ENCODE measurements around the gene MAP4K3.

The MAP4K3 gene

DNA sequence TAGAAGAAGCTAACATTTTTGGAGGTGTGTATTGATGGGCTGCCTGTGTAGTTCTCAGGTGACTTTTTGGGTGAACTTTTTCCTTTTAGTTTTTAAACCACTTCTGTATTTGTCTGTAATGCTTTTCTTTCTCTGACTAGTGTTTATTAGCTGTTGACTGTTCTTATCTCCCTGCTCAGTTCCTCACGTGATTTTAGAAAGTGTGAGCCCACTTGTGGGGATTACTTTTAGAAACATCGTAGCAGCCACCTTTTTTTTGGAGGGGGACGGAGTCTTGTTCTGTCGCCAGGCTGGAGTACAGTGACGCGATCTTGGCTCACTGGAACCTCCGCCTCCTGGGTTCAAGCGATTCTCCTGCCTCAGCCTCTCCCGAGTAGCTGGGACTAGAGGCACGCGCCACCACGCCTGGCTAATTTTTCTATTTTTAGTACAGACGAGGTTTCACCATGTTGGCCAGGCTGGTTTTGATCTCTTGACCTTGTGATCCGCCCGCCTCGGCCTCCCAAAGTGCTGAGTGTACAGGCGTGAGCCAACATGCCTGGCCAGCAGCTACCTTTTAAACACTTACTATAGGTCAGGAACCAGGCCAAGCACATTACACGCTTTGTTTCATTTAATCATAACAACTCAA is 184.1 kb downstream of the MAP4K3 start:
- TF ChIP-seq SIN3A (IDR thresholded peaks at IDR 0.05; ENCODE audit: borderline replicate concordance, insufficient read depth, low read length) (no peak), POLR2AphosphoS5 (IDR thresholded peaks at IDR 0.05; ENCODE audit: low read depth, low read length) (no peak)

DNA sequence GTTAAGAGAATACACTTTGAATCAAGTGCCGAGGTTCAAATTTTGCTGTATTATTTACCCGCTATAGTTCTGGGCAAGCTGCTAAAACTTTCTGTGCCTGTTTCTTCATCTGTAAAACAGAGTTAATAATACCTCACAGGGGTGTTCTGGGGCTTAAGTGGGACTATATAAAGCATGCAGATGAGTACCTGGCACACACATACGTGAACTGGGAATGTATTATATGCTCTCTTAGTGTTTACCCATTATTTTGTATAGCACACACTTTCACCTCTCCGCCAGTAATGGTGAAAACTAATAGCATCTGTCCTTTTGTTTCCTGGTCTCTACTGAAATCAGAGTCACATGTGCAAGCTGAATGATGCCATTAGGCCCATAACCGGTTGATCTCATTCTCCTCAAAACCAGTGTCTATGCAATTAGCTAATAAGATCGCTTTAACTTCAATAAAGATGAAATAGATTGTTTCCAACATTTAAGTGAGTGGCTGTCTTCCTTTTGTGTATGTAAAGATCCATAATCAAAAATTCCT is 189.5 kb downstream of the MAP4K3 start:
- TF ChIP-seq POLR2AphosphoS5 (IDR thresholded peaks at IDR 0.05; ENCODE audit: low read depth, low read length) = 0 out of 2 replicates have a peak, but pooled peaks have one; percentile 29
- TF ChIP-seq FOXP2 (optimal IDR thresholded peaks at IDR 0.05; ENCODE audit: borderline replicate concordance, extremely low read depth, extremely low read length, insufficient read depth) = no peak

DNA sequence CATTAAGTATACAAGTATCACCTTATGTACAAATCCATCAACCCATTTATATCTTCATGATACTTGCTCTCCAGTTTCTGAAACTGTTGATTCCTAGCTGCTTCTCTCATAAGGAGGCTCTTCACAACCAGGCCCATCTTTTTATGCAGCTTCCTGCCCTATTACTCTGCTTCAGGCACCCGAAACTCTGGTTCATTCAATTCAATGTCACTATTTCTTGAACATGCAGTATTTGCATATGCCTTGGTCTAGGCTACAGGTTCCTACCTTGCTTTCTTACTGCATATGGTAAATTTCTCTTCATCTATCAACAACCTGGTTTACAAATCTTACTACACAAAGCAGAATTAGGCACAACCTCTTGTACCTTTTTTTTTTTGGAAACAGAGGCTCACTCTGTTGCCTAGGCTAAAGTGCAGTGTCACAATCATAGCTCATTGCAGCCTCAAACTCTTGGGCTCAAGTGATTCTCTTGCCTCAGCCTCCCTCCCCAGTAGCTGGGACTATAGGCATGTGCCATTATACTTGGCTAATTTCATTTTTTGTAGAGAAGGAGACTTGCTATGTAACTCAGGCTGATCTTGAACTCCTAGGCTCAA is 190.6 kb downstream of the MAP4K3 start:
- TF ChIP-seq POLR2AphosphoS5 (IDR thresholded peaks at IDR 0.05; ENCODE audit: low read depth, low read length) (no peak), TAF1 (IDR thresholded peaks at IDR 0.05; ENCODE audit: borderline replicate concordance, insufficient read depth, low read length) (no peak)

DNA sequence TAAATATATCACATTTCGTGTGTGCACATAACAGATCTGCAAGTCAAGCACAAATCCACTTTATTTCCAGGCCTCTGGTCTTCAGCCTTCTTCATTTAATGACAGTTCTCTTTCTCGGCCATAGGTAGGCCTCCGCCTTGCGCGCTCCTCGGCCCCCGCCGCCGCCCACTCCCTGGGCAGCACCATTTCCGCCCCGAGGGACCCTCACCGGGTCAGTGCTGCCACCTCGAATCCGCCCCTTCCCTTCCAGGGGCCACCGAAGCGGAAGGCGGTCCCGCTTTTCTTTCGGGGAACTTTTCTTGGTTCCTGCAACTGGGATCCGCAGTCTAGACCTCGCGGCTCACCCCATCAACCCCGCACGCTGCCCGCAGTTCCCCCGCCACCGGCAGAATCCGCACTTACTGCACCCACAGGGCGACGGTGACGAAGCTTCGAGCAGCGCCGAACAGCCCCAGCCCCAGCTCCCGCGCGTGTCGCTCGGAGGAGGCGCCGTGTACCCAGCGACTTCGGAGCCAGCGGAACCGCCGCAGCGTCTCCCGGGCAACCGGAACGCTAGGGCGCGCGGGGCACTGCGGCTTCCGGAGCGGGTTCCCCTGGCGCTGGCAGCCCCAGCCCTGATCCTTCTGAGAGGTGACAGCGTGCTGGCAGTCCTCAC is 193.5 kb downstream of the MAP4K3 start, which contains the start of gene CDKL4:
Gene CDKL4 (minus strand): TSS at position 502 of the 655 bp plus-strand sequence.
- TF ChIP-seq, protein P1, sequence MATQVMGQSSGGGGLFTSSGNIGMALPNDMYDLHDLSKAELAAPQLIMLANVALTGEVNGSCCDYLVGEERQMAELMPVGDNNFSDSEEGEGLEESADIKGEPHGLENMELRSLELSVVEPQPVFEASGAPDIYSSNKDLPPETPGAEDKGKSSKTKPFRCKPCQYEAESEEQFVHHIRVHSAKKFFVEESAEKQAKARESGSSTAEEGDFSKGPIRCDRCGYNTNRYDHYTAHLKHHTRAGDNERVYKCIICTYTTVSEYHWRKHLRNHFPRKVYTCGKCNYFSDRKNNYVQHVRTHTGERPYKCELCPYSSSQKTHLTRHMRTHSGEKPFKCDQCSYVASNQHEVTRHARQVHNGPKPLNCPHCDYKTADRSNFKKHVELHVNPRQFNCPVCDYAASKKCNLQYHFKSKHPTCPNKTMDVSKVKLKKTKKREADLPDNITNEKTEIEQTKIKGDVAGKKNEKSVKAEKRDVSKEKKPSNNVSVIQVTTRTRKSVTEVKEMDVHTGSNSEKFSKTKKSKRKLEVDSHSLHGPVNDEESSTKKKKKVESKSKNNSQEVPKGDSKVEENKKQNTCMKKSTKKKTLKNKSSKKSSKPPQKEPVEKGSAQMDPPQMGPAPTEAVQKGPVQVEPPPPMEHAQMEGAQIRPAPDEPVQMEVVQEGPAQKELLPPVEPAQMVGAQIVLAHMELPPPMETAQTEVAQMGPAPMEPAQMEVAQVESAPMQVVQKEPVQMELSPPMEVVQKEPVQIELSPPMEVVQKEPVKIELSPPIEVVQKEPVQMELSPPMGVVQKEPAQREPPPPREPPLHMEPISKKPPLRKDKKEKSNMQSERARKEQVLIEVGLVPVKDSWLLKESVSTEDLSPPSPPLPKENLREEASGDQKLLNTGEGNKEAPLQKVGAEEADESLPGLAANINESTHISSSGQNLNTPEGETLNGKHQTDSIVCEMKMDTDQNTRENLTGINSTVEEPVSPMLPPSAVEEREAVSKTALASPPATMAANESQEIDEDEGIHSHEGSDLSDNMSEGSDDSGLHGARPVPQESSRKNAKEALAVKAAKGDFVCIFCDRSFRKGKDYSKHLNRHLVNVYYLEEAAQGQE (IDR thresholded peaks at IDR 0.05; ENCODE audit: insufficient read depth in 1 of 2, low read depth in 2 of 2, low read length in 2 of 2) = no peak
- TF ChIP-seq FOXP2 (optimal IDR thresholded peaks at IDR 0.05; ENCODE audit: borderline replicate concordance, extremely low read depth, extremely low read length, insufficient read depth) (no peak), TAF1 (IDR thresholded peaks at IDR 0.05; ENCODE audit: borderline replicate concordance, insufficient read depth, low read length) (no peak), POLR2AphosphoS5 (IDR thresholded peaks at IDR 0.05; ENCODE audit: low read depth, low read length) (no peak), SIN3A (IDR thresholded peaks at IDR 0.05; ENCODE audit: borderline replicate concordance, insufficient read depth, low read length) (no peak)

DNA sequence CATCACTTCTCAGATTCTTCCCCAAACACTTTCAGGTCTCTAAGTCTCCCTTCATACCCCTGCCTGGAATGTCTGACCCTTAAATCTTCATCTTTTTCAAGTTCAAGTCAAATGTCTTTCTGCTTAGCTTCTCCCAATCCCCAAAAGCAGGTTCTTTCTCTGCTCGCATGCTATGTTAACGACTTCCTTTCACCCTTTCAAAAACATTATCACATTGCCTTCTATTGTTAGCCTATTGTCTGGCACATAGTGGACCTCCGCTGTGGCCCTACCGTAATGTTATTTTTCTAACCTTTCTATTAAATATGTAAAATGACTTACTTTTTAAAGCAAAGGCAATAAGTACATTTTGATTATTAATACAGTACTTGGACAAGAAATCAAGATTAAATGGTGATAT is 195.5 kb downstream of the MAP4K3 start:
- TF ChIP-seq SIN3A (IDR thresholded peaks at IDR 0.05; ENCODE audit: borderline replicate concordance, insufficient read depth, low read length) (no peak), TAF1 (IDR thresholded peaks at IDR 0.05; ENCODE audit: borderline replicate concordance, insufficient read depth, low read length) (no peak), FOXP2 (optimal IDR thresholded peaks at IDR 0.05; ENCODE audit: borderline replicate concordance, extremely low read depth, extremely low read length, insufficient read depth) (no peak), POLR2AphosphoS5 (IDR thresholded peaks at IDR 0.05; ENCODE audit: low read depth, low read length) (no peak)
- TF ChIP-seq, protein P1 (IDR thresholded peaks at IDR 0.05; ENCODE audit: insufficient read depth in 1 of 2, low read depth in 2 of 2, low read length in 2 of 2) = no peak

DNA sequence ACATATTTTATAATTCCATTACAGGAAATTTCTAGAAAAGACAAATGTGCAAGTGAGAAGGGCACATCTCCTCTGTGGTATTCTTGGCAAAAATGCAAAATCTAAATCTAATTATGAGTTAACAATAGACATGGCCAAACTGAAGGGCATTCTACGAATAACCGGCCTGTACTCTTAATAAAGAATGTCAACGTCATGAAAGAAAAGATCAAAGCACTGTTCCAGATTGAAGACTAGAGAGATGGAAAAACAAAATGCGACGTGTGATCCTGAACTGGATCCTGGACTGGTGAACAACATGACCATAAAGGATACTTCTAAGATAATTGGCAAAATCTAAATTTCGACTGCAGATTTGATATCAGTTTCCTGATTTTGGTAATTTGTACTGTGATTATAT is 196.3 kb downstream of the MAP4K3 start:
- TF ChIP-seq, protein P1 (IDR thresholded peaks at IDR 0.05; ENCODE audit: insufficient read depth in 1 of 2, low read depth in 2 of 2, low read length in 2 of 2) = no peak
- no peak for TF ChIP-seq TAF1 (IDR thresholded peaks at IDR 0.05; ENCODE audit: borderline replicate concordance, insufficient read depth, low read length)
